ENCODE results near the gene ATP6V0A4.
A peak's percentile ranks its signal among the peaks of the same experiment; 100 is the strongest.

ATP6V0A4 gene

GRCh38 chr7:138667535-138668228, 130.3 kb downstream of the ATP6V0A4 start:
- no peak for TF ChIP-seq PPARA (CRISPR knock-in tag; IDR thresholded peaks at IDR 0.05; ENCODE audit: borderline replicate concordance)
- TF ChIP-seq SNAI2 (CRISPR knock-in tag; IDR thresholded peaks at IDR 0.05): 0 out of 2 replicates have a peak, but pooled peaks have one; percentile 35
- ATAC-seq: no peak

- TF ChIP-seq RARB (CRISPR knock-in tag; IDR thresholded peaks at IDR 0.05): no peak
- TF ChIP-seq BACH2 (CRISPR knock-in tag; IDR thresholded peaks at IDR 0.05; ENCODE audit: borderline replicate concordance): no peak
- TF ChIP-seq GLIS3 (CRISPR knock-in tag; IDR thresholded peaks at IDR 0.05): 0 out of 2 replicates have a peak, but pooled peaks have one; percentile 82
- TF ChIP-seq ZNF70 (CRISPR knock-in tag; IDR thresholded peaks at IDR 0.05): no peak
- peak; percentile 77 for TF ChIP-seq TCF4 (CRISPR knock-in tag; IDR thresholded peaks at IDR 0.05; ENCODE audit: borderline replicate concordance)
- peak; percentile 84; the same call in 1 of the 2 replicates for TF ChIP-seq ESRRG (CRISPR knock-in tag; IDR thresholded peaks at IDR 0.05)
- peak; percentile 96 for TF ChIP-seq TSHZ2 (CRISPR knock-in tag; IDR thresholded peaks at IDR 0.05)
- peak; percentile 83 for TF ChIP-seq ISL1 (CRISPR knock-in tag; IDR thresholded peaks at IDR 0.05)
- peak; percentile 11; the same call in 1 of the 2 replicates for TF ChIP-seq CREB5 (CRISPR knock-in tag; IDR thresholded peaks at IDR 0.05; ENCODE audit: low read depth)
- no peak for ATAC-seq
Observed at GRCh38 chr7:138666385-138666784, 131.6 kb downstream of the ATP6V0A4 start.

- no peak for ATAC-seq
- TF ChIP-seq ZNF565 (CRISPR knock-in tag; conservative IDR thresholded peaks at IDR 0.05; ENCODE audit: low read depth): no peak
- peak; percentile 34; the same call in 1 of the 2 replicates for TF ChIP-seq ZFP3 (CRISPR knock-in tag; IDR thresholded peaks at IDR 0.05)
- TF ChIP-seq CREB5 (CRISPR knock-in tag; IDR thresholded peaks at IDR 0.05; ENCODE audit: low read depth): peak; percentile 77
- no peak for TF ChIP-seq TOX (CRISPR knock-in tag; IDR thresholded peaks at IDR 0.05; ENCODE audit: borderline replicate concordance)
- TF ChIP-seq RARB (CRISPR knock-in tag; IDR thresholded peaks at IDR 0.05): no peak
- TF ChIP-seq ZNF8 (CRISPR knock-in tag; IDR thresholded peaks at IDR 0.05): no peak
- peak; percentile 40 for TF ChIP-seq ISL1 (CRISPR knock-in tag; IDR thresholded peaks at IDR 0.05)
- TF ChIP-seq ZNF70 (CRISPR knock-in tag; IDR thresholded peaks at IDR 0.05): no peak
- peak; percentile 74; the same call in 1 of the 2 replicates for TF ChIP-seq BACH2 (CRISPR knock-in tag; IDR thresholded peaks at IDR 0.05; ENCODE audit: borderline replicate concordance)
- peak; percentile 89; the same call in 1 of the 2 replicates for TF ChIP-seq TSHZ2 (CRISPR knock-in tag; IDR thresholded peaks at IDR 0.05)
- 0 out of 2 replicates have a peak, but pooled peaks have one; percentile 76 for TF ChIP-seq GLIS3 (CRISPR knock-in tag; IDR thresholded peaks at IDR 0.05)
- TF ChIP-seq POU6F1 (CRISPR knock-in tag; IDR thresholded peaks at IDR 0.05; ENCODE audit: borderline replicate concordance, low read depth): peak; percentile 65; the same call in 1 of the 2 replicates
- peak; percentile 68; the same call in 1 of the 2 replicates for TF ChIP-seq CSDC2 (CRISPR knock-in tag; IDR thresholded peaks at IDR 0.05)
- TF ChIP-seq SNAI2 (CRISPR knock-in tag; IDR thresholded peaks at IDR 0.05): peak; percentile 98
- no peak for TF ChIP-seq ZC3H10 (CRISPR knock-in tag; IDR thresholded peaks at IDR 0.05)
- no peak; the same call in 1 of the 2 replicates for TF ChIP-seq CSRNP3 (CRISPR knock-in tag; IDR thresholded peaks at IDR 0.05)
- no peak for TF ChIP-seq ZFP30 (CRISPR knock-in tag; IDR thresholded peaks at IDR 0.05)
- TF ChIP-seq OSR1 (CRISPR knock-in tag; IDR thresholded peaks at IDR 0.05): no peak
- TF ChIP-seq ARNTL (CRISPR knock-in tag; IDR thresholded peaks at IDR 0.05; ENCODE audit: borderline replicate concordance, low read depth): no peak
- no peak for TF ChIP-seq PATZ1 (CRISPR knock-in tag; IDR thresholded peaks at IDR 0.05; ENCODE audit: borderline replicate concordance)
- 0 out of 2 replicates have a peak, but pooled peaks have one; percentile 72 for TF ChIP-seq ESRRG (CRISPR knock-in tag; IDR thresholded peaks at IDR 0.05)
Observed at GRCh38 chr7:138665669-138666140, 132.3 kb downstream of the ATP6V0A4 start.

Measured in SK-N-SH treated with all-trans-retinoic acid at 6 μM for 48 hours (cell line).